Effector memory CD8-positive, alpha-beta T cell (primary cell): ENCODE measurements around the gene TXNDC5.

Experiments used
- ATAC-seq: fragments of 150-1000 bp; cut with Tn5 transposase; replicated peaks from 2 replicates; pipeline ENCODE4 v1.10.0; 2021; ENCODE audit warnings: mild to moderate bottlenecking, moderate library complexity
- DNase-seq, 3 experiments: peaks; one replicate each; pipeline ENCODE4 v3.0.0; 2021
- H3K27ac Mint-ChIP-seq, 2 donors: one replicate each; pipeline ENCODE4 v1.8.0; 2022; ENCODE audit warnings: mild to moderate bottlenecking in 2 of 2, mixed read lengths in 2 of 2, moderate library complexity in 2 of 2
- H3K27me3 Mint-ChIP-seq, 2 donors: one replicate each; pipeline ENCODE4 v1.8.0; 2022; ENCODE audit warnings: mixed read lengths in 2 of 2
- H3K36me3 Mint-ChIP-seq: one replicate; pipeline ENCODE4 v1.8.0; 2022; ENCODE audit warnings: mild to moderate bottlenecking, moderate library complexity, mixed read lengths; ENCODE audit not compliant: insufficient read depth
- H3K4me1 Mint-ChIP-seq, 2 donors: one replicate each; pipeline ENCODE4 v1.8.0; 2022; ENCODE audit warnings: low read depth in 2 of 2, mixed read lengths in 2 of 2
- H3K4me3 Mint-ChIP-seq, 2 donors: one replicate each; pipeline ENCODE4 v1.8.0; 2022; ENCODE audit warnings: mild to moderate bottlenecking in 2 of 2, mixed read lengths in 2 of 2, moderate library complexity in 2 of 2
- H3K9me3 Mint-ChIP-seq, 2 donors: one replicate each; pipeline ENCODE4 v1.8.0; 2022; ENCODE audit warnings: mixed read lengths in 2 of 2

The TXNDC5 gene

DNA sequence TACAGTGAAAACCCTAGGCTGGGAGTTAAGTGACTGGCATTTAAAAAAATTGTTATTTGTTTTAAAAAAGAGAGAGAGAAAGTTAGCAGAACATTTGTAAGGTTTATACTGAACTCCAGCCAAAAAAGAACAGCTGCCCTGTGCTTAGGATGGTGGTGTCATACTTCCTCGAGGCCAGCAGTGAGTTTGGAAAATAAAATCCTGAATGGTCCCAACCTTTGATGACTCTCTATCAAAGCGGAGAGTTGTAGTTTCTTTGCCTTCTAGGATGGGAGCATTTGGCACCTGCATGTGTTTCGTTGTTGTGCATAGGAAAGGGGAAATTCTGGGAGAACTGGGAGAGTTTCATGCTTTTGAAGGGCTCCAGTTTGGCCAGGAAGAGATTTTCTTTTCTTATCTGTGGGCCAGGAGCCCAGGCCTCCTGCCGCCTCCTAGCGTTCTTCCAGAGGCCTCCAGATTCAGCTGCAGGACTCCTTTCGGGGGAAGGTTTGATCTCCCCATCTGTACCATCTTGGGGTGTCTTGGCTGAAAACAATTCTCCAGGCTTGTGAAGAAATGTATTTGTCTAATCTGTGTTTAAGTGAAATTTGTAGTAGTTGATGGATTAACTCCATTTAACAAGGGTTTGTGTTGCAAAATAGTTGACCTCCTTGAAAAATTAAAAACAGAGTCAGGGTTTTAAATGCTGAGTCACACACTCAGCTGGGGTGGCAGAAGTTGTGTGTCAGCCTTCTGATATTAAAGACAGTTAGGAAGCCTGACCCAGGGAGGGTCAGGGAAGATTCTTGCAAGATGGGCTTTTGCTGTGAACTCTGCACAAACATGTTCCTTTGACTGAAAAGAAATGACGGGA lies 63.4 kb downstream of the TXNDC5 start:
- Mint-ChIP-seq H3K9me3 (no peaks in the 10 kb centered on the region), H3K27ac (no peak overlapping the region), H3K36me3 (no peaks in the 10 kb centered on the region), H3K4me1 (no peaks in the 10 kb centered on the region), H3K27me3 (peaks cover 23 to 40% of the 10 kb centered on the region in 2 donors), H3K4me3 (no peak overlapping the region)
- no peak for ATAC-seq
- DNase-seq, result no peak

DNA sequence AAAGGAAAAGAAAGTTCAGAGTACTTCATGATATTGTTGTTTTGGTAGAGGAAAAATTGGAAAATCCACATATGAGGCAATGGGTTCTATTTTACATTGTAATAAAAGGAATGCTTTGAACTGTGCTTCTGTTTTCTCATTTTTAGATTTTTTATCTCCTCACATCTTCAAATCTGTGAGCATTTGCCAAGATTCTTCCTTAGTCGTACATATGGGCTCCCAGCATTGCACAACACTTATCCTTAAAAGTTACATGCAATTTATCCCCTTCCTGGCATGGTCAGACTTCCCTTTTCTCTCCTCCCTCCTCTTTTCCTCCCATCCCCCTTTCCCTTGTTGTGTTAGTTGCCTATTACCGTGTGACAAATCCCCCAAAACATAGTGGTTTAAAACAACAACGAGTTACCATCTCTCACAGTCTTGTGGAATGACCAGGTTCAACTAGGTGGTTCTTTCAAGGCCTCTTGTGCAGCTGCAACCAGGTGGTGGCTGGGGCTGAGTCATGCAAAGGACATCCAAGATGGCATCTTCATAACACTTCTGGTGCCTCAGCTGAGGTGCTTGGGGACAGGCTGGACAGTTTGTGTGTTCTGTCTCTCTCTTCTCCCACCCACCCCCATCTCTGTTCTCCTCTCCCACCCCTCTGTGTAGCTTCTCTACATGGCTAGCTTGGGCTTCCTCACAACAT lies 68.7 kb downstream of the TXNDC5 start:
- Mint-ChIP-seq H3K4me1 (no peaks in the 10 kb centered on the region), H3K27ac (no peak overlapping the region), H3K4me3 (no peak overlapping the region), H3K9me3 (no peaks in the 10 kb centered on the region), H3K27me3 (peaks cover 23 to 48% of the 10 kb centered on the region in 2 donors), H3K36me3 (no peaks in the 10 kb centered on the region)
- ATAC-seq (no peak), DNase-seq (no peak)

DNA sequence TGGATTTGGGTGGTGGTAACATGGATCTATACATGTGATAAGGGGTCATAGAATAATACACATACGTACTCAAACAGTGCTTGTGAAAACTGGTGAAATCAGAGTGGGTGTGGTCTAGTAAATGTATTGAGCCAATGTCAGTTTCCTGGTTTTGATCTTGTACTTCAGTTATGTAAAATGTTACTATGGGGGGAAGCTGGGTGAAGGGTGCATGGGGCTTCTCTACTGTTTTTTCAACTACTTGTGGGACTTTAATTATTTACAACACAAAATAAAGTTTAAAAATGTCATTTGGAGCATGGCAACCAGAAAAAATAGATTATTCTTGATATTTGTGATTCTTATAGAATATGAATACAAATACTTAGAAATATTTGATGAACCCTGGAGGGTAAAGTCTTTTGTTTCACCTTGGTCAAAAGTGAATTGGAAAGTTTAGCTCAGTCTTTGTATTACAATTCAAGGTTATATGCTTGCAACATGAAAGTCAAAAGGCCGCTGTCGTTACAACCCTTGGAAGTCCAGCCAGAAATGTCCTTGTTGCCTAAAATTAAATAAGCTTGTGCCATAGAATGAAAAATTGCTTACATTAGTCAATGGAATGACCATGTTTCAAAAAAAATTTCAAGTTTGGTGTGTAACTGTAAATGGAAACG lies 74.1 kb downstream of the TXNDC5 start:
- no peak for ATAC-seq
- Mint-ChIP-seq H3K4me3 (no peak overlapping the region), H3K4me1 (no peaks in the 10 kb centered on the region)

DNA sequence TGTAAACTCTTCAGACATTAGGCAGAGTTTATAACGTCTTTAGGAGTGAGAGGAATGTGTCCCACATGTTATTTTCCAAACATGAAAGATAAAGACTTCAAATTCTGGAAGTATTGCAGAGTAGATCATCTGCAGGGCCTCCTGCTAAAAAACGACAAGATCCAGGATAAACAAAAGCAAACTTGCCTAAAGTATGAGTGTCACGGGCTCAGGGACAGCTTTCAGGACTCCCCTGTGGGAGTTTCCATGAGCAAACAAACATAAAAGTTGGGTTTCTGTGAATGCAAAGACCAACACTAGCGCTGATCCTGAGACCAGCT lies 76.9 kb downstream of the TXNDC5 start:
- Mint-ChIP-seq H3K4me1 (no peaks in the 10 kb centered on the region), H3K36me3 (no peaks in the 10 kb centered on the region), H3K27ac (no peak overlapping the region), H3K27me3 (peaks cover 33 to 50% of the 10 kb centered on the region in 2 donors), H3K9me3 (peaks cover 0 to 3% of the 10 kb centered on the region in 2 donors), H3K4me3 (no peak overlapping the region)
- DNase-seq (no peak), ATAC-seq (no peak)

More for the DNA sequence above, 74.1 kb downstream of the TXNDC5 start:
- no peaks in the 10 kb centered on the region for H3K36me3 Mint-ChIP-seq
- DNase-seq, result no peak
- H3K27me3 Mint-ChIP-seq, result peaks cover 29 to 37% of the 10 kb centered on the region in 2 donors
- no peak overlapping the region for H3K27ac Mint-ChIP-seq
- no peaks in the 10 kb centered on the region for H3K9me3 Mint-ChIP-seq

DNA sequence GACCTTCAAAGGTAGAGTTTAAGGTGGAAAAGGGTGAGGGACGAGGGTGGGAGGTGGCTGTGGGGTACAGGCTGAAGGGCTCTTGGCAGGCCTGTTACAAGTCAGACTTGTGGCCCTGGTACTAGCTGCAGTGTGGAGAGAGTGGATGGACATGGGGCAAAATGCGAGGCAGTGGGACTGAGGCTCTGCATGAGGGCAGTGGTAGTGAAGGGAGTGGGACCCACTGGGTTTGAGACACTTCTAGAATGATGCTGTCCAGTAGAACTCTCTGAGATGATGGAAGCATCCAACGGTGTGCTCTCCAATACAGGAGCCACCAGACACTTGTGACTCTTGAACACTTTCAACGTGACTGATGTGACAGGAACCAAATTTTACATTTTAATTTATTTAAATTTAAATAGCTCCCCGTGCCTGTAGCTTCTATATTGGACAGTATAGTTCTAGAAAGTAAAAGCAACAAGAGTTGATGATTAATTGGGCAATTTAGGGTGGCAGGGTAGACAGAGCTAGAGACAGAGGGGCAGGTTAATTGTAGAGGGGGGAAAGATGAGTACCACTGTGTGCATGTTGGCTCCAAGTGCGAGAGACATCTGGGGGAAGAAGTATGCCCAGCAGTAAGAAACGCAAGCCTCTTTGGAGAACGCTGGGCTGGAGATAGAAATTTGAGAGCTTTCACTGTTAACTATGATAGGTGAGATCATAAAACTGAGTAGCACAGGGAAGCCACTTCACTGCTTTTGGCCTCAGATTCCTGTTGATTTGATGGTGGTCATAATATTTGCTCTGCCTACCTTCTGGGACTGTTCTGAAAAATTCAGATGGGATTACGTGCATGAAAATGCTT lies 77.5 kb downstream of the TXNDC5 start:
- no peaks in the 10 kb centered on the region for H3K4me1 Mint-ChIP-seq
- peaks cover 0 to 3% of the 10 kb centered on the region in 2 donors for H3K9me3 Mint-ChIP-seq
- H3K27ac Mint-ChIP-seq, result no peak overlapping the region
- ATAC-seq (no peak), DNase-seq (no peak)
- no peaks in the 10 kb centered on the region for H3K36me3 Mint-ChIP-seq
- H3K27me3 Mint-ChIP-seq, result peaks cover 33 to 50% of the 10 kb centered on the region in 2 donors
- no peak overlapping the region for H3K4me3 Mint-ChIP-seq
